ENCODE data around the gene ZNF296. TPM values are rescaled to one million over a fixed set of nuclear protein-coding genes. Genes with fewer than 3 reads are reported as not detected.

ZNF296 gene
- total RNA-seq, 2 donors from 2014 or later = 0.26 TPM; not detected in 1

GRCh38 chr19:45103508-45104319 lies 27.4 kb upstream of the ZNF296 start:
- H3K36me3 ChIP-seq (replicated peaks in 1 of 2; ENCODE audit: insufficient read depth in 1 of 2, low read depth in 2 of 2) = no peaks in the 10 kb centered on the region
- H3K27me3 ChIP-seq = no peaks in the 10 kb centered on the region
- DNase-seq (peak in 3 of 4 donors; percentile 45 to 64 (median 55)), ATAC-seq (peak; percentile 66)
- TF ChIP-seq CTCF (IDR thresholded peaks at IDR 0.05) (peak in 4 of 7 experiments; percentile 7 to 25 (median 15)), POLR2A (IDR thresholded peaks at IDR 0.05) (peak in 1 of 3 donors; percentile 4)
- peak overlapping the region; percentile 36 to 79 (median 66) for H3K27ac ChIP-seq
- no peaks in the 10 kb centered on the region for H3K9me3 ChIP-seq
- H3K4me1 ChIP-seq = peaks cover 65% of the 10 kb centered on the region
- intact Hi-C loops (cut with DNase I) = no loop called here
- WGBS, 2 donors = 51 to 58% methylated on average over 20 to 25 of the region's 26 CpGs
- H3K4me3 ChIP-seq = no peak overlapping the region

- Histone ChIP-seq H3K27me3 (no peaks in the 10 kb centered on the region), H3K4me3 (no peak overlapping the region), H3K4me1 (peaks cover 71% of the 10 kb centered on the region), H3K9me3 (no peaks in the 10 kb centered on the region), H3K36me3 (replicated peaks in 1 of 2; ENCODE audit: insufficient read depth in 1 of 2, low read depth in 2 of 2) (no peaks in the 10 kb centered on the region), H3K27ac (peak overlapping the region in 3 of 4 donors; percentile 61 to 79 (median 70))
- intact Hi-C loops (cut with DNase I) = no loop called here
- DNase-seq (peak in 3 of 4 donors; percentile 33 to 40 (median 36)), ATAC-seq (no peak)
- TF ChIP-seq POLR2A (IDR thresholded peaks at IDR 0.05) = no peak
- TF ChIP-seq CTCF (IDR thresholded peaks at IDR 0.05) = no peak
- 45 to 60% methylated on average over 2 to 15 of the region's 15 CpGs for WGBS, 2 donors
Measured at GRCh38 chr19:45103156-45103507, 26.9 kb upstream of the ZNF296 start.

GRCh38 chr19:45102481-45102880 lies 26.2 kb upstream of the ZNF296 start:
- H3K27ac ChIP-seq = peak overlapping the region in 3 of 4 donors; percentile 61 to 79 (median 70)
- intact Hi-C loops (cut with DNase I) = no loop called here

GRCh38 chr19:45101806-45102205 lies 25.5 kb upstream of the ZNF296 start:
- Histone ChIP-seq H3K4me1 (peaks cover 84% of the 10 kb centered on the region), H3K4me3 (no peak overlapping the region), H3K9me3 (no peaks in the 10 kb centered on the region), H3K36me3 (replicated peaks in 1 of 2; ENCODE audit: insufficient read depth in 1 of 2, low read depth in 2 of 2) (no peaks in the 10 kb centered on the region), H3K27ac (peak overlapping the region in 3 of 4 donors; percentile 51 to 81 (median 70)), H3K27me3 (no peaks in the 10 kb centered on the region)
- intact Hi-C loops (cut with DNase I) = no loop called here
- ATAC-seq (no peak), DNase-seq (no peak)
- WGBS, 2 donors = 63 to 83% methylated on average over 8 of the region's 8 CpGs
- TF ChIP-seq POLR2A (IDR thresholded peaks at IDR 0.05) = no peak
- no peak for TF ChIP-seq CTCF (IDR thresholded peaks at IDR 0.05)

More at GRCh38 chr19:45102481-45102880, 26.2 kb upstream of the ZNF296 start:
- no peaks in the 10 kb centered on the region for H3K27me3 ChIP-seq
- no peaks in the 10 kb centered on the region for H3K36me3 ChIP-seq (replicated peaks in 1 of 2; ENCODE audit: insufficient read depth in 1 of 2, low read depth in 2 of 2)
- no peak for ATAC-seq
- TF ChIP-seq CTCF (IDR thresholded peaks at IDR 0.05) = no peak
- TF ChIP-seq POLR2A (IDR thresholded peaks at IDR 0.05) = no peak
- WGBS, 2 donors = 94 to 100% methylated on average over 1 to 7 of the region's 7 CpGs
- DNase-seq = no peak
- H3K4me3 ChIP-seq = no peak overlapping the region
- H3K9me3 ChIP-seq = no peaks in the 10 kb centered on the region
- H3K4me1 ChIP-seq = peaks cover 78% of the 10 kb centered on the region

Data from body of pancreas (tissue), 4 donors.